Osteoblast (primary cell): Measurements from ENCODE around the gene TRMT112. TPM values are rescaled to one million over a fixed set of nuclear protein-coding genes. Genes with fewer than 3 reads are reported as not detected.
A peak's percentile ranks its signal among the peaks of the same experiment; 100 is the strongest.

ENCODE experiments used
- DNase-seq: peaks from one replicate; pipeline ENCODE4 v3.0.0; 2011; ENCODE audit warnings: low spot score, mixed read lengths; ENCODE audit not compliant: insufficient read length; ENCODE audit errors: missing footprints
- H2AFZ ChIP-seq: 2 replicates; pipeline ENCODE4 v1.6.0; 2011; ENCODE audit warnings: mild to moderate bottlenecking, low read length
- H3K27ac ChIP-seq: 2 replicates; pipeline ENCODE4 v1.5.1; 2011; ENCODE audit warnings: mild to moderate bottlenecking, low read depth, low read length, moderate library complexity
- H3K27me3 ChIP-seq: 2 replicates; pipeline ENCODE4 v1.6.0; 2012; ENCODE audit warnings: mild to moderate bottlenecking, control low read depth, inconsistent platforms, low read length, moderate library complexity; ENCODE audit not compliant: insufficient read depth
- H3K36me3 ChIP-seq: 2 replicates; pipeline ENCODE4 v1.5.1; 2011; ENCODE audit warnings: mild to moderate bottlenecking, low read length, control low read depth, moderate library complexity; ENCODE audit not compliant: insufficient read depth
- H3K4me1 ChIP-seq: 2 replicates; pipeline ENCODE4 v1.5.1; 2011; ENCODE audit warnings: mild to moderate bottlenecking, low read length, control low read depth, moderate library complexity; ENCODE audit not compliant: insufficient read depth
- H3K4me2 ChIP-seq: 2 replicates; pipeline ENCODE4 v1.6.0; 2011; ENCODE audit warnings: mild to moderate bottlenecking, low read length; ENCODE audit not compliant: insufficient read depth
- H3K4me3 ChIP-seq: fragments of 200-600 bp; sonication (generic); 3 replicates; pipeline ENCODE4 v1.5.1; 2012; ENCODE audit warnings: mild to moderate bottlenecking, low read length, inconsistent platforms; ENCODE audit not compliant: insufficient read depth
- H3K79me2 ChIP-seq: 2 replicates; pipeline ENCODE4 v1.6.0; 2012; ENCODE audit warnings: mild to moderate bottlenecking, low read length, control low read depth, inconsistent platforms; ENCODE audit not compliant: insufficient read depth
- H3K9me3 ChIP-seq: 2 replicates; pipeline ENCODE4 v1.5.1; 2011; ENCODE audit warnings: low read depth, low read length, control low read depth
- H4K20me1 ChIP-seq: 2 replicates; pipeline ENCODE4 v1.6.0; 2012; ENCODE audit warnings: mild to moderate bottlenecking, low read length, control low read depth; ENCODE audit not compliant: insufficient read depth
- CTCF ChIP-seq: IDR thresholded peaks from 2 replicates; pipeline ENCODE4 v1.5.1; 2011; ENCODE audit warnings: mild to moderate bottlenecking, low read depth, low read length, moderate library complexity; ENCODE audit errors: extremely low read depth
- total RNA-seq: library from RNA; depleted of rRNA; stranded (reverse); fragments of >200 nt; gene quantifications from 2 replicates; pipeline ENCODE4 v1.2.3, GENCODE V29; 2012

Gene TRMT112
- total RNA-seq, 1 donor = 123 TPM

- TF ChIP-seq CTCF = no peak
- Histone ChIP-seq H3K4me3 (no peak overlapping the region), H3K27ac (no peak overlapping the region), H2AFZ (no peak overlapping the region), H3K36me3 (peaks cover 42% of the 10 kb centered on the region), H3K4me2 (no peak overlapping the region), H3K27me3 (no peaks in the 10 kb centered on the region), H3K4me1 (peaks cover 21% of the 10 kb centered on the region), H4K20me1 (peaks cover 5% of the 10 kb centered on the region), H3K9me3 (no peaks in the 10 kb centered on the region), H3K79me2 (peaks cover 16% of the 10 kb centered on the region)
- DNase-seq = no peak
Observed at GRCh38 chr11:64362339-64362738, 45.0 kb upstream of the TRMT112 start.

GRCh38 chr11:64361659-64362058 is 44.3 kb upstream of the TRMT112 start:
- Histone ChIP-seq H3K4me3 (no peak overlapping the region), H3K4me1 (peaks cover 21% of the 10 kb centered on the region), H3K36me3 (peaks cover 42% of the 10 kb centered on the region), H3K27ac (no peak overlapping the region), H3K4me2 (no peak overlapping the region), H3K9me3 (no peaks in the 10 kb centered on the region), H3K79me2 (peaks cover 16% of the 10 kb centered on the region), H2AFZ (no peak overlapping the region), H3K27me3 (no peaks in the 10 kb centered on the region), H4K20me1 (peaks cover 5% of the 10 kb centered on the region)
- TF ChIP-seq CTCF = no peak
- DNase-seq = no peak

GRCh38 chr11:64360448-64360921 is 43.1 kb upstream of the TRMT112 start:
- H3K4me3 ChIP-seq = no peak overlapping the region
- peaks cover 16% of the 10 kb centered on the region for H3K79me2 ChIP-seq
- H3K4me2 ChIP-seq = peak overlapping the region; percentile 94

More at GRCh38 chr11:64360448-64360921, 43.1 kb upstream of the TRMT112 start:
- Histone ChIP-seq H3K27me3 (no peaks in the 10 kb centered on the region), H3K4me1 (peaks cover 24% of the 10 kb centered on the region), H3K36me3 (peaks cover 38% of the 10 kb centered on the region), H4K20me1 (peaks cover 5% of the 10 kb centered on the region), H2AFZ (no peak overlapping the region), H3K27ac (no peak overlapping the region), H3K9me3 (no peaks in the 10 kb centered on the region)
- no peak for DNase-seq
- TF ChIP-seq CTCF = no peak
